ENCODE data around the gene SAP30.

DNA sequence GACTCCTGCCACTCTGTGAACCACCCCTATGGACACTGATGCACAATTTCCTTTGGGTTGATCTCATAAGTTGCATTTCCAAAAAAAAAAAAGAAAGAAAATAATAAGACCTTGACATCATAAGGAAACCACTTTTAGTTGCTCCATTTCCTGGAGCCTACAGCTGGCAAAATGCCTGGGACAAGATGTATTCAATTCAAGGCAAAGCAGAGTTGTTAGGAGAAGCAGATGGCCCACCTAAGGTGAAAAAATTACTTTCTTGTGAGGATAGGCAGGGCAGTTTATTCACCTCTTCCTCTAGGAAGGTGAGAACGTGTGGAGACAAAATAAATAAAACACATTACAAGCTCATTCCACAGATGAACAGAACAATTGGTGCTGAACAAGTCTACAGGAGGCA, 42.3 kb downstream of the SAP30 start:
- TF ChIP-seq, protein P1, sequence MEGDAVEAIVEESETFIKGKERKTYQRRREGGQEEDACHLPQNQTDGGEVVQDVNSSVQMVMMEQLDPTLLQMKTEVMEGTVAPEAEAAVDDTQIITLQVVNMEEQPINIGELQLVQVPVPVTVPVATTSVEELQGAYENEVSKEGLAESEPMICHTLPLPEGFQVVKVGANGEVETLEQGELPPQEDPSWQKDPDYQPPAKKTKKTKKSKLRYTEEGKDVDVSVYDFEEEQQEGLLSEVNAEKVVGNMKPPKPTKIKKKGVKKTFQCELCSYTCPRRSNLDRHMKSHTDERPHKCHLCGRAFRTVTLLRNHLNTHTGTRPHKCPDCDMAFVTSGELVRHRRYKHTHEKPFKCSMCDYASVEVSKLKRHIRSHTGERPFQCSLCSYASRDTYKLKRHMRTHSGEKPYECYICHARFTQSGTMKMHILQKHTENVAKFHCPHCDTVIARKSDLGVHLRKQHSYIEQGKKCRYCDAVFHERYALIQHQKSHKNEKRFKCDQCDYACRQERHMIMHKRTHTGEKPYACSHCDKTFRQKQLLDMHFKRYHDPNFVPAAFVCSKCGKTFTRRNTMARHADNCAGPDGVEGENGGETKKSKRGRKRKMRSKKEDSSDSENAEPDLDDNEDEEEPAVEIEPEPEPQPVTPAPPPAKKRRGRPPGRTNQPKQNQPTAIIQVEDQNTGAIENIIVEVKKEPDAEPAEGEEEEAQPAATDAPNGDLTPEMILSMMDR (IDR thresholded peaks at IDR 0.05) = no peak
- TF ChIP-seq ZFX (IDR thresholded peaks at IDR 0.05; ENCODE audit: borderline replicate concordance) = no peak

Measured in 22Rv1 (cell line).